Measurements from ENCODE around the gene VIPR2. TPM values are rescaled to one million over a fixed set of nuclear protein-coding genes. Genes with fewer than 3 reads are reported as not detected.

The VIPR2 gene
- total and polyA plus RNA-seq, 2 experiments from 2014 or later, result 1.3 to 2.7 TPM

GRCh38 chr7:159118623-159119022 lies 26.0 kb downstream of the VIPR2 start:
- Histone ChIP-seq H3K79me2 (replicated peaks; ENCODE audit: insufficient read depth) (no peaks in the 10 kb centered on the region), H3K4me3 (no peak overlapping the region), H3F3A (replicated peaks; ENCODE audit: low read depth) (no peaks in the 10 kb centered on the region), H3K4me1 (ENCODE audit: insufficient read depth) (0 out of 2 replicates have a peak, but pooled peaks cover 6% of the 10 kb centered on the region), H3K4me2 (no peak overlapping the region), H3K27me3 (ENCODE audit: insufficient read depth) (no peaks in the 10 kb centered on the region), H3K36me3 (ENCODE audit: insufficient read depth) (no peaks in the 10 kb centered on the region), H4K20me1 (replicated peaks; ENCODE audit: insufficient read depth) (no peaks in the 10 kb centered on the region), H3K9me2 (ENCODE audit: insufficient read depth) (no peaks in the 10 kb centered on the region), H3K27ac (ENCODE audit: low read depth) (no peak overlapping the region), H2AFZ (no peak overlapping the region)
- peaks cover 8% of the 10 kb centered on the region for H3K27me3 Mint-ChIP-seq (ENCODE audit: insufficient read depth, low read depth, poor library complexity)
- no peak for DNase-seq (ENCODE audit: low spot score)
- H3K27ac Mint-ChIP-seq, result no peak overlapping the region
- H3K9me3 Mint-ChIP-seq, result peaks cover 80% of the 10 kb centered on the region
- H3K36me3 Mint-ChIP-seq (ENCODE audit: low read depth), result no peaks in the 10 kb centered on the region; the same call in 1 of the 3 replicates
- peaks cover 9% of the 10 kb centered on the region for H3K4me1 Mint-ChIP-seq
- H3K4me3 Mint-ChIP-seq, result no peak overlapping the region
- TF ChIP-seq STAT1 (IDR thresholded peaks at IDR 0.05; ENCODE audit: unreplicated experiment), result no peak
- TF ChIP-seq EZH2phosphoT487 (IDR thresholded peaks at IDR 0.05; ENCODE audit: unreplicated experiment), result no peak
- TF ChIP-seq ZNF114 (CRISPR knock-in tag; IDR thresholded peaks at IDR 0.05), result no peak
- no peak for TF ChIP-seq NANOG (IDR thresholded peaks at IDR 0.05; ENCODE audit: borderline replicate concordance)
- TF ChIP-seq CREB1 (CRISPR knock-in tag; IDR thresholded peaks at IDR 0.05; ENCODE audit: low read depth), result no peak
- ATAC-seq, result no peak

DNA sequence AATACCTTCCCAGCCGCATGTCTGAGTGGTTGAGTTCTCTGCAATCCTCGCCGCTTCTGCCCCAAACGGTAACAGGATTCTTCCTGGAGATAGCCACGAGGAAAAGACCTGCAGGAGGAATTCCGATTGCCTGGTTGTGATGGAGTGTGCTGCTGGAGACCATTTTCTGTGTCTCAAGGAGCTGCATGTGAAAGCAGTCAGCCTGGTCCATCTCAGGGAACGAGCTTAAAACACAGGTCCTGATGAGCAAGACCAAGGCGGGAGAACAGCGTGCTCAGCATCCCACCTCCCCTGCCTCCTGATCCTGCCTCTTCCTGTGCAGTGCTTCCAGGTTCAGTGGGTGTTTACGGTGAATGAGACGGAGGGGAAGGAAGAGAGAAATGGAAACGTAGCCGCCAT lies 26.5 kb downstream of the VIPR2 start:
- peaks cover 8% of the 10 kb centered on the region for H3K27me3 Mint-ChIP-seq (ENCODE audit: insufficient read depth, low read depth, poor library complexity)
- Histone ChIP-seq H3K4me2 (no peak overlapping the region), H3K27ac (ENCODE audit: low read depth) (no peak overlapping the region), H3F3A (replicated peaks; ENCODE audit: low read depth) (no peaks in the 10 kb centered on the region), H3K4me3 (no peak overlapping the region), H4K20me1 (replicated peaks; ENCODE audit: insufficient read depth) (no peaks in the 10 kb centered on the region), H3K4me1 (ENCODE audit: insufficient read depth) (0 out of 2 replicates have a peak, but pooled peaks cover 6% of the 10 kb centered on the region), H3K27me3 (ENCODE audit: insufficient read depth) (no peaks in the 10 kb centered on the region), H3K79me2 (replicated peaks; ENCODE audit: insufficient read depth) (no peaks in the 10 kb centered on the region), H3K9me2 (ENCODE audit: insufficient read depth) (no peaks in the 10 kb centered on the region), H3K36me3 (ENCODE audit: insufficient read depth) (no peaks in the 10 kb centered on the region), H2AFZ (no peak overlapping the region)
- peaks cover 79% of the 10 kb centered on the region for H3K9me3 Mint-ChIP-seq
- H3K27ac Mint-ChIP-seq, result no peak overlapping the region
- H3K36me3 Mint-ChIP-seq (ENCODE audit: low read depth), result no peaks in the 10 kb centered on the region; the same call in 1 of the 3 replicates
- peaks cover 13% of the 10 kb centered on the region for H3K4me1 Mint-ChIP-seq
- no peak overlapping the region for H3K4me3 Mint-ChIP-seq
- DNase-seq (ENCODE audit: low spot score) (no peak), ATAC-seq (no peak)
- no peak for TF ChIP-seq EZH2phosphoT487 (IDR thresholded peaks at IDR 0.05; ENCODE audit: unreplicated experiment)
- TF ChIP-seq CREB1 (CRISPR knock-in tag; IDR thresholded peaks at IDR 0.05; ENCODE audit: low read depth), result no peak
- no peak for TF ChIP-seq NANOG (IDR thresholded peaks at IDR 0.05; ENCODE audit: borderline replicate concordance)
- TF ChIP-seq ZNF331 (CRISPR knock-in tag; IDR thresholded peaks at IDR 0.05; ENCODE audit: low read depth), result no peak
- TF ChIP-seq ZNF114 (CRISPR knock-in tag; IDR thresholded peaks at IDR 0.05), result no peak
- TF ChIP-seq, protein P1, sequence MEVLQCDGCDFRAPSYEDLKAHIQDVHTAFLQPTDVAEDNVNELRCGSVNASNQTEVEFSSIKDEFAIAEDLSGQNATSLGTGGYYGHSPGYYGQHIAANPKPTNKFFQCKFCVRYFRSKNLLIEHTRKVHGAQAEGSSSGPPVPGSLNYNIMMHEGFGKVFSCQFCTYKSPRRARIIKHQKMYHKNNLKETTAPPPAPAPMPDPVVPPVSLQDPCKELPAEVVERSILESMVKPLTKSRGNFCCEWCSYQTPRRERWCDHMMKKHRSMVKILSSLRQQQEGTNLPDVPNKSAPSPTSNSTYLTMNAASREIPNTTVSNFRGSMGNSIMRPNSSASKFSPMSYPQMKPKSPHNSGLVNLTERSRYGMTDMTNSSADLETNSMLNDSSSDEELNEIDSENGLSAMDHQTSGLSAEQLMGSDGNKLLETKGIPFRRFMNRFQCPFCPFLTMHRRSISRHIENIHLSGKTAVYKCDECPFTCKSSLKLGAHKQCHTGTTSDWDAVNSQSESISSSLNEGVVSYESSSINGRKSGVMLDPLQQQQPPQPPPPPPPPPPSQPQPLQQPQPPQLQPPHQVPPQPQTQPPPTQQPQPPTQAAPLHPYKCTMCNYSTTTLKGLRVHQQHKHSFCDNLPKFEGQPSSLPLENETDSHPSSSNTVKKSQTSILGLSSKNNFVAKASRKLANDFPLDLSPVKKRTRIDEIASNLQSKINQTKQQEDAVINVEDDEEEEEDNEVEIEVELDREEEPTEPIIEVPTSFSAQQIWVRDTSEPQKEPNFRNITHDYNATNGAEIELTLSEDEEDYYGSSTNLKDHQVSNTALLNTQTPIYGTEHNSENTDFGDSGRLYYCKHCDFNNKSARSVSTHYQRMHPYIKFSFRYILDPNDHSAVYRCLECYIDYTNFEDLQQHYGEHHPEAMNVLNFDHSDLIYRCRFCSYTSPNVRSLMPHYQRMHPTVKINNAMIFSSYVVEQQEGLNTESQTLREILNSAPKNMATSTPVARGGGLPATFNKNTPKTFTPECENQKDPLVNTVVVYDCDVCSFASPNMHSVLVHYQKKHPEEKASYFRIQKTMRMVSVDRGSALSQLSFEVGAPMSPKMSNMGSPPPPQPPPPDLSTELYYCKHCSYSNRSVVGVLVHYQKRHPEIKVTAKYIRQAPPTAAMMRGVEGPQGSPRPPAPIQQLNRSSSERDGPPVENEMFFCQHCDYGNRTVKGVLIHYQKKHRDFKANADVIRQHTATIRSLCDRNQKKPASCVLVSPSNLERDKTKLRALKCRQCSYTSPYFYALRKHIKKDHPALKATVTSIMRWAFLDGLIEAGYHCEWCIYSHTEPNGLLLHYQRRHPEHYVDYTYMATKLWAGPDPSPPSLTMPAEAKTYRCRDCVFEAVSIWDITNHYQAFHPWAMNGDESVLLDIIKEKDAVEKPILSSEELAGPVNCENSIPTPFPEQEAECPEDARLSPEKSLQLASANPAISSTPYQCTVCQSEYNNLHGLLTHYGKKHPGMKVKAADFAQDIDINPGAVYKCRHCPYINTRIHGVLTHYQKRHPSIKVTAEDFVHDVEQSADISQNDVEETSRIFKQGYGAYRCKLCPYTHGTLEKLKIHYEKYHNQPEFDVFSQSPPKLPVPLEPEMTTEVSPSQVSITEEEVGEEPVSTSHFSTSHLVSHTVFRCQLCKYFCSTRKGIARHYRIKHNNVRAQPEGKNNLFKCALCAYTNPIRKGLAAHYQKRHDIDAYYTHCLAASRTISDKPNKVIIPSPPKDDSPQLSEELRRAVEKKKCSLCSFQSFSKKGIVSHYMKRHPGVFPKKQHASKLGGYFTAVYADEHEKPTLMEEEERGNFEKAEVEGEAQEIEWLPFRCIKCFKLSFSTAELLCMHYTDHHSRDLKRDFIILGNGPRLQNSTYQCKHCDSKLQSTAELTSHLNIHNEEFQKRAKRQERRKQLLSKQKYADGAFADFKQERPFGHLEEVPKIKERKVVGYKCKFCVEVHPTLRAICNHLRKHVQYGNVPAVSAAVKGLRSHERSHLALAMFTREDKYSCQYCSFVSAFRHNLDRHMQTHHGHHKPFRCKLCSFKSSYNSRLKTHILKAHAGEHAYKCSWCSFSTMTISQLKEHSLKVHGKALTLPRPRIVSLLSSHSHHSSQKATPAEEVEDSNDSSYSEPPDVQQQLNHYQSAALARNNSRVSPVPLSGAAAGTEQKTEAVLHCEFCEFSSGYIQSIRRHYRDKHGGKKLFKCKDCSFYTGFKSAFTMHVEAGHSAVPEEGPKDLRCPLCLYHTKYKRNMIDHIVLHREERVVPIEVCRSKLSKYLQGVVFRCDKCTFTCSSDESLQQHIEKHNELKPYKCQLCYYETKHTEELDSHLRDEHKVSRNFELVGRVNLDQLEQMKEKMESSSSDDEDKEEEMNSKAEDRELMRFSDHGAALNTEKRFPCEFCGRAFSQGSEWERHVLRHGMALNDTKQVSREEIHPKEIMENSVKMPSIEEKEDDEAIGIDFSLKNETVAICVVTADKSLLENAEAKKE (CRISPR knock-in tag; IDR thresholded peaks at IDR 0.05), result no peak
- TF ChIP-seq, protein P2, sequence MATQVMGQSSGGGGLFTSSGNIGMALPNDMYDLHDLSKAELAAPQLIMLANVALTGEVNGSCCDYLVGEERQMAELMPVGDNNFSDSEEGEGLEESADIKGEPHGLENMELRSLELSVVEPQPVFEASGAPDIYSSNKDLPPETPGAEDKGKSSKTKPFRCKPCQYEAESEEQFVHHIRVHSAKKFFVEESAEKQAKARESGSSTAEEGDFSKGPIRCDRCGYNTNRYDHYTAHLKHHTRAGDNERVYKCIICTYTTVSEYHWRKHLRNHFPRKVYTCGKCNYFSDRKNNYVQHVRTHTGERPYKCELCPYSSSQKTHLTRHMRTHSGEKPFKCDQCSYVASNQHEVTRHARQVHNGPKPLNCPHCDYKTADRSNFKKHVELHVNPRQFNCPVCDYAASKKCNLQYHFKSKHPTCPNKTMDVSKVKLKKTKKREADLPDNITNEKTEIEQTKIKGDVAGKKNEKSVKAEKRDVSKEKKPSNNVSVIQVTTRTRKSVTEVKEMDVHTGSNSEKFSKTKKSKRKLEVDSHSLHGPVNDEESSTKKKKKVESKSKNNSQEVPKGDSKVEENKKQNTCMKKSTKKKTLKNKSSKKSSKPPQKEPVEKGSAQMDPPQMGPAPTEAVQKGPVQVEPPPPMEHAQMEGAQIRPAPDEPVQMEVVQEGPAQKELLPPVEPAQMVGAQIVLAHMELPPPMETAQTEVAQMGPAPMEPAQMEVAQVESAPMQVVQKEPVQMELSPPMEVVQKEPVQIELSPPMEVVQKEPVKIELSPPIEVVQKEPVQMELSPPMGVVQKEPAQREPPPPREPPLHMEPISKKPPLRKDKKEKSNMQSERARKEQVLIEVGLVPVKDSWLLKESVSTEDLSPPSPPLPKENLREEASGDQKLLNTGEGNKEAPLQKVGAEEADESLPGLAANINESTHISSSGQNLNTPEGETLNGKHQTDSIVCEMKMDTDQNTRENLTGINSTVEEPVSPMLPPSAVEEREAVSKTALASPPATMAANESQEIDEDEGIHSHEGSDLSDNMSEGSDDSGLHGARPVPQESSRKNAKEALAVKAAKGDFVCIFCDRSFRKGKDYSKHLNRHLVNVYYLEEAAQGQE (IDR thresholded peaks at IDR 0.05; ENCODE audit: unreplicated experiment), result no peak
- no peak for TF ChIP-seq CTCF (conservative IDR thresholded peaks at IDR 0.05; ENCODE audit: low read depth in 2 of 2)
- no peak for TF ChIP-seq JUNB (IDR thresholded peaks at IDR 0.05; ENCODE audit: unreplicated experiment)
- no peak for TF ChIP-seq STAT1 (IDR thresholded peaks at IDR 0.05; ENCODE audit: unreplicated experiment)

All from GM23338 (cell line).